ENCODE results near the gene RNF148. TPM values are rescaled to one million over a fixed set of nuclear protein-coding genes. Genes with fewer than 3 reads are reported as not detected.

The RNF148 gene
- total RNA-seq, 4 donors from 2014 or later, result 0.25 to 0.36 TPM; not detected in 2

DNA sequence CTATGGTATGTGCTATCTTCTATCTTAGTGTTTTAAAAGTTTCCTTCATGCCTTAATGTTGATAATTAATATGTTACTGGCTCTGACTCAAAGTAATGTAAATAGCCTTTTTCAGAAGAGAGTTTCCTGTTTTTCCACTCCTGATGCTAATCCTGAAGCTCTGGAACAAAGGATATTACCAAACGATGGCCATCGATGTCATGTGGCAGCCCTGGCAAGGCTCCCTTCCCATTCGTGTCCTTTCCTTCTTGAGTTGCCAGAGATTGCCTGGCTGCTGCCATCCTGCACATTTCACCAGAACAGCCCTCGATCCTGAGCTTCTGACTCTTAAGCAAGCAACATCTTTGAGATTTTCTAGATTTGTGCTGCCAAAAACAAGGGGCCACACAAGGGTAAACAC, 49.8 kb downstream of the RNF148 start:
- no peak for DNase-seq (ENCODE audit: low spot score in 2 of 2)
- WGBS, 2 donors, result 24 to 40% methylated on average over 4 of the region's 4 CpGs
- intact Hi-C loops (cut with DNase I; ENCODE audit: low total_unique reads), result no loop called here
- TF ChIP-seq, protein P1, sequence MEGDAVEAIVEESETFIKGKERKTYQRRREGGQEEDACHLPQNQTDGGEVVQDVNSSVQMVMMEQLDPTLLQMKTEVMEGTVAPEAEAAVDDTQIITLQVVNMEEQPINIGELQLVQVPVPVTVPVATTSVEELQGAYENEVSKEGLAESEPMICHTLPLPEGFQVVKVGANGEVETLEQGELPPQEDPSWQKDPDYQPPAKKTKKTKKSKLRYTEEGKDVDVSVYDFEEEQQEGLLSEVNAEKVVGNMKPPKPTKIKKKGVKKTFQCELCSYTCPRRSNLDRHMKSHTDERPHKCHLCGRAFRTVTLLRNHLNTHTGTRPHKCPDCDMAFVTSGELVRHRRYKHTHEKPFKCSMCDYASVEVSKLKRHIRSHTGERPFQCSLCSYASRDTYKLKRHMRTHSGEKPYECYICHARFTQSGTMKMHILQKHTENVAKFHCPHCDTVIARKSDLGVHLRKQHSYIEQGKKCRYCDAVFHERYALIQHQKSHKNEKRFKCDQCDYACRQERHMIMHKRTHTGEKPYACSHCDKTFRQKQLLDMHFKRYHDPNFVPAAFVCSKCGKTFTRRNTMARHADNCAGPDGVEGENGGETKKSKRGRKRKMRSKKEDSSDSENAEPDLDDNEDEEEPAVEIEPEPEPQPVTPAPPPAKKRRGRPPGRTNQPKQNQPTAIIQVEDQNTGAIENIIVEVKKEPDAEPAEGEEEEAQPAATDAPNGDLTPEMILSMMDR (IDR thresholded peaks at IDR 0.05), result no peak
- no peak for TF ChIP-seq POLR2A (IDR thresholded peaks at IDR 0.05)
- H3K4me3 ChIP-seq (ENCODE audit: low read depth, poor library complexity, severe bottlenecking), result no peak overlapping the region

Other genes with a start within 250 kb of the RNF148 start
- gene RNF133, start 3.8 kb downstream of the RNF148 start, total RNA-seq, result under 1 TPM in 1 of 4 donors, not detected in 3; 0.16 TPM
- 10 to 100 TPM in 1 of 4 donors, 1 to 10 TPM in 3; 4.1 to 11.6 (median 6.5) TPM for gene CADPS2, start 183.5 kb upstream of the RNF148 start, total RNA-seq